GM21367 (cell line): Measurements from ENCODE around the gene FHOD3.

ENCODE experiments used
- ATAC-seq: cut with Tn5 transposase; IDR thresholded peaks from one replicate; pipeline ENCODE4 v1.9.1; 2021; ENCODE audit not compliant: unreplicated experiment

Gene FHOD3

DNA sequence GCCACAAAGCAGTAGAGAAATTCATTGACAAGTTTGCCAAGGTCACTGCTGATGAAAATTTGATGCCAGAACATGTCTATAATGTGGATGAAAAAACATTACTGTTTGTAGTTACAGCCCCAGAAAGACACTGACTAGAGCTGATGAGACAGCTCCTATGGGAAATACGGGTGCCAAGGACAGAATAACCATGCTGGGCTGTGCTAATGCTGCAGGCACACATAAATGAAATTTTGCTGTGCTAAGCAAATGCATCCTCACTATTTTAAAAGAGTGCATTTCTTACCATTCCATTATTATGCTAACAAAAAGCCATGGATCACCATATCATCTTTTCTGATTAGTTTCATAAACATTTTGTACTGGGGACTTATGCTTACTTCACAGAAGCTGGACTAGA is 208.2 kb downstream of the FHOD3 start:
- ATAC-seq = no peak

DNA sequence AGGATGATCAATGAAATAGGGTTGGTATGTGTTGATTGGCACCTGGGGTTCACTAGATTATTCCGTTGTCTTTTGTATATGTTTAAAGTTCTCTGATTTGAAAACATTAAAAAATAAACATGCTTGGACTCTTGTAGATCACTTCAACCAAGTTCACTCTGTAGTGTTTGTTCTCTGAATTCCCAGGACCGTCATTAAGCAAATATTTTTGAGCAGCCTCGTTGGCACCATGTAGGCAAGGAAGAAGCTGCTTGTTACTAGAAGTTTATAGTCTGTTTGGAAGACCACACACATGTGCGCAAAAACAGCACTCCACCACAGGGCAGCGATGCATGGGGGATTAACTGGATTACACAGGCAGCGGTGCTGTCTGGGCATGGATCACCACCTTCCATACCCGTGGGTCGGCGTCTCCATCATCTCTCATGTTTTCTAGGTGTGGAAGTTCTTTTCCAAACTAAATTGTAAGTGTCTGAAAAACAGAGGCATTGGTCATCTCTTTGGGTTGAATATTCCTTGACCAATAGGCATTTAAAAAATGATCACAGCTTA is 212.2 kb downstream of the FHOD3 start:
- ATAC-seq = no peak

GRCh38 chr18:36511791-36512352 is 214.4 kb downstream of the FHOD3 start:
- ATAC-seq = no peak

- no peak for ATAC-seq
Observed at GRCh38 chr18:36513556-36513955, 216.0 kb downstream of the FHOD3 start.

DNA sequence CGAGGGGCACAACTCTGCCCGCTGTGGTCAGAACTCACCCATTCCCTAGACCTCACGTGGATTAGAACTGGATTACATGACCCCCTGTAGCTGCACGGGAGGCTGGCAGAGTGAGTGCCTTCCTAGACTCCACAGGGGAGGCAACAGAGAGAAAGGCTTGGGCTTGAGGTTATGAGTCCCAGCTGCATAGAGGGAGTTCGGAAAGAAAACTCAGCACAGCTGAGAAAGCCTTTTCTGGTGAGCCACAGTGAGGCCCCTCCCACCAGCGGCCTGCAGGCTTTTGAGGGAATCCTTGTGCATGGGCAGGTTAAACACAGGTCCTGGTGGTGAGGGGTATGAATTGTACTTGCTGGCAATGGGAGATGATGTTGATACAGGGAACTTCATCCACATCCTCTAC is 217.3 kb downstream of the FHOD3 start:
- no peak for ATAC-seq

DNA sequence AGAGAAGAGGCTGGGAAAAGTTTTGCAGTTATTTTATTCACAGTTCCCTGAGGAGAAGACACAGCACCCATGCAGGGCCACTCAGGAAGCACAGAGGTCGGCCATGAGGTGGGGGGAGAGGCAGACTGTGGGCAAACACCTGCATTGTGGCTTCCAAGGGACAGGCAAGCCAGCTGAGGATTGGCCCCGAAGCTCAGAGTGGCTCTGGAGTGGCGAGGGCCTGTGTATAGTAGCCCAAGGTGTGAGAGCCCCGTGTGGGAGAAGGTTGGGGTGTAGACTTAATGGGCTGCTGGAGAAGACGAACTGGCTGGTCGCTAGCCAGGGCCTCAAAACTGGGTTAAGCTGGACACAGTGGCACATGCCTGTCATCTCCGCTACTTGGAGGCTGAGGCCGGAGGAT is 218.7 kb downstream of the FHOD3 start:
- ATAC-seq = no peak

DNA sequence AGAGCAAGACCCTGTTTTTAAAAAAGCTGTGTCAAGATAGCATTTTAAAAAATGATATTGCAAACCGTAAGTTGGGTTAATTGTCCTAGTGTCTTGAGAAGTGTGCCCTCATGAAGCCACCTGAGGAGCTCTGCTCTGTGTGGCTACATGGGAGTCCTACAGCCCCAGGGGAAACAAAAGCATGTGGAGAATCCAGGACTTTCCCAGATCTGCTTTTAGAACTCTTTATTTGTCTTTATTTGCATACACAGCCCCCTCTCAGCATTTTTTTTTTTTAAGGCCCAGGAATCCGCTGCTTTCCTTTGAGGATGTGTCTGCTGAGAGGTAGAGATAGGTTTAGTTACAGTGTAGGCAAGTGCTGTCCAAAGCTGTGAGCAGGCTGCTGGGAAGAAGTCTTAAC is 219.2 kb downstream of the FHOD3 start:
- no peak for ATAC-seq

DNA sequence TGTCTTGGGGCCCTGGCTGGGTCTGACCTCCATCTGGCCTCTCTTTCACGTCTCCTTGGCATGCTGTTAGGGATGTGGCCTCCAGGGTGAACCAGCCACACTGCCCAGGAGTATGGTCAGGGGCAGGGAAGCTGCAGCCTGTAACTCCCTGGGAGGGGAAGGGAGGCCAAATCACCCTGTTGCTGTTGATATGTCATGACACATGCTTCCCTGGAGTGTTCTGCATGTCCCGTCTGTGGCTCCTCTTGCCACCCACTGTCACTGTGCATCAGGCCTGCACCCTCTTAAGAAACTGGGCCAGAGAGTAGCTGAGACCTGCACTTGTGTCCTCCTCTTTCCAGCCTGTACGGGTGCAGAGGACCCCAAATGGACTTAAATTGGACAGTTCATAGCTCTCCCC is 221.3 kb downstream of the FHOD3 start:
- no peak for ATAC-seq

- no peak for ATAC-seq
Observed at GRCh38 chr18:36519358-36519757, 221.8 kb downstream of the FHOD3 start.

GRCh38 chr18:36522509-36522908 is 225.0 kb downstream of the FHOD3 start:
- ATAC-seq = no peak

GRCh38 chr18:36525913-36526312 is 228.4 kb downstream of the FHOD3 start:
- no peak for ATAC-seq

- ATAC-seq = no peak
Observed at GRCh38 chr18:36526611-36527010, 229.1 kb downstream of the FHOD3 start.

DNA sequence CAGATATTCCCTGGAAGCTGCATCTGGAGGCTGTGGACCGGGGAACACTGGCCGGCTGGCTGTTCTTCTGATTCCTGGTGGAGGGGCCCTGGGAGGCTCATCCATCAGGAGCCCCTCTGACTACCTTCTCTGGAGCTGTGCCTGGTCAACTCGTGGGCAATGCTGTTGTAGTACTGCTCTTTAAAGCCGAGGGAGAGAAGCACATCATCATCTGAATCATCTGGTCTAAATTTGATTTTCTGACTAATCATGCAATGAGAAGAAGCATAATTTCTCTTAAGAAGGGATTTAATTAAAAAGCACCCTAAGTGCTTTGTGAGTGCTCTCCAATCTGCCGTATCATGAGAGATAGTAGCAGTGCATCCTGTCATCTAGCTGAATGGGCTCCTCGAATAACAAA is 229.5 kb downstream of the FHOD3 start:
- no peak for ATAC-seq

- ATAC-seq = no peak
Observed at GRCh38 chr18:36527740-36528455, 230.4 kb downstream of the FHOD3 start.

DNA sequence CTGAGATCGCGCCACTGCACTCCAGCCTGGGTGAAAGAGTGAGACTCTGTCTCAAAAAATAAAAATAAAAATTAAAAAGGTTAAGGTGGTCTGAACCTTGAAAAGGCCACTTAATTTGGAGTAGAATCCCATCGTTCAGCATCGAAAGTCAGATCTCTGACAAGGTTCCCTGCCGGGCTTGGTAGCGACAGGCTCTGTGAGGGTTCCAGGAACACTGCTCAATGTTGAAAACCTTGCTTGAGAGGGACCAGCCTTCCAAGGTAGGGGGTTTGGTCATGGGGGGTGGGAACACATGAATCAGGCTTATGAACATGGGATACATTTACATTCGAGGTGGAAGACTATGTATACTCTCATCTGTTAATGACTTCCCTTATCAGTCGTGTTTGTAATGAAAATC is 232.2 kb downstream of the FHOD3 start:
- ATAC-seq = no peak

DNA sequence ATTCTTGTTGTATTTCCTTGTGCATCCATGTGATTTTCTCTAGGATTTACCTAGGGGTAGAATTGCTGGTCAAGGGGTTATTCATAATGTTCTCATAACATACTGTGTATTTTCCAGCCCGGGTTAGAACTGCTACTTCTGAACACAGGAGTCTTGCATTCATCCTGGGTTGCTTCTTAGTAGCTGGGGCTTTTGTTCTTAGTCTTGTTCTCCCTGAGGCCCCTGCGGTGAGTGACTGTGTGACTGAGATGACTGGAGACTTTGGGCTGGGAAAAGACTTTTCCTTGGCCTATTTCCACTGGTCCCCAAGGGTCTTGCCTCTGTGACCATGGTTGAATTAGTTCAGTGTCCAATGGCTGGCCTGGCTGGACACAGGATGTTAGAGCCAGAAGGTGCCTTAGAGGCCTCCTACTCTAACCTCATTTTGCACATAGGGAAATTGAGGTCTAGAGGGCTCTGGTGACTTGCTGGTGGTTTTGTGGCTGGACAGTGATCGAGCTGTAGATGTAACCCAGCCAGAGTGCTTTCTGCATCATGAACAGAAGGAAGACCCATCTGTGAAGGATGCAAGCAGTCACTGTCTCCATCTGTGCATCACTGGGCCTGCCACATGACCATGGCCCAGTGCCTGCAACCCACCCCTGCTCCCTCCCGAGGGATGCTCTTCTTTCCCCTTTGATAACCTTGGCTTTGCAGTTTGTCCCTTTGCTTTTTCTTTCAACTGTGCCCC is 233.3 kb downstream of the FHOD3 start:
- ATAC-seq = no peak

GRCh38 chr18:36531636-36532035 is 234.1 kb downstream of the FHOD3 start:
- no peak for ATAC-seq

- no peak for ATAC-seq
Observed at GRCh38 chr18:36532394-36532793, 234.9 kb downstream of the FHOD3 start.

DNA sequence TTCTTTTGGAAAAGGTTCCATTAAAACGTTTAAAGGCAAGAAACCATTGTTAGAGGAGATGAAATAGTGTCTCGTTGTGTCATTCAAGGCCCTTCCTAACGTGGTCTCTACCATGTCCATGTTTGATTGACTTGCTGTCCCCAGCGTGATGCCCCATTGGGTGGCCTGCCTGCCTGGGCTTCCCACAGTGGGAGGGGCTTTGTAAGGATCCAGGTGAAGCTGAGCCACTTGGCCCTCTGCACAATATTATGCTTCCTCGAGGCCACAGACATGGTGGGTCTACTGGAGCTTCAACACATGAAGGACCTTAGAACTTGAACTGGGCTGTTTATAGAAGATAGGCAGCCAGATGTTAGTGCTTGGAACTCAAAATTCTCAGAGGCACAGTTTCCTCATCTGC is 235.3 kb downstream of the FHOD3 start:
- ATAC-seq = no peak

DNA sequence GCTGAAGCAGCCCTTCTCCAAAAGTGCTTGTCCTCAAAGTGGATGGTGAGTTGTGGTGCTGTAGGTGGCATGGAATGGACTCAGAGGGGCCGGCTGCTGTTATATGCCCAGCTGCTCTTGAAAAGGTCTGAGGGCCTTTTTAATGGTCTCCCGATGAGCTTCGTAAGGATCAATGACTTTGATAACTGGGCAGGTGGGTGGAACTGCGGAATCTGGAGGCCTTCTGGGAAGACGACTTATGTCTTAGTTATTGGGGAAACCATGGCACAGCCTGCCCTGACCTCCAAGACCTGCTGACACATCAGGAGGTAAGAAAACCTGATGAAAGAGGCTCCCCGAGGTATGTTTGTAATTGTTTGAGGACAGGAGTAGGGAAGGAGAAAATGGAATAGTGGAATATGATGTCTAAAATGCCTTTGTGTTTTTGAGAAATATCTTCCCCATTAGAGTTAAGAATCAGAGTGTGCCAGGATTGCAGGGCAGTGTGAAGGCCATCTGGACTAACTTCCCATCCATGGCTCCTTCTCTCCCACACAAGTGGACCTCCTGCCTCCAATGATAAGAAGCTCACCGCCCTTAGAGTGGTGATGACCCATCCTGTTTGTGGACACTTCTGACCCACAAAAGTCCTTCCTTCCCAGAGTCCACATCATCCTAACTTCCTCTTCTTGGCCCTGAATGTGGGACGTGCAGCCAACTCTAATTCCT is 236.1 kb downstream of the FHOD3 start:
- ATAC-seq = no peak

- peak; percentile 58 for ATAC-seq
Observed at GRCh38 chr18:36534154-36534688, 236.7 kb downstream of the FHOD3 start.
